Right lung (tissue), 5 donors: Measurements from ENCODE around the gene ABHD12B. TPM values are rescaled to one million over a fixed set of nuclear protein-coding genes. Genes with fewer than 3 reads are reported as not detected.
"Not testable (repeated sequence)": the region's sequence is repeated elsewhere in the genome, so short reads cannot be mapped to it uniquely, and the experiment has no call there.

Experiments
- DNase-seq, 2 donors: peaks; one replicate each; pipeline ENCODE4 v3.0.0-alpha.2; 2013
- polyA plus RNA-seq, 5 donors: library from polyadenylated mRNA; unstranded; fragments of 120-200 nt; gene quantifications; one replicate each; pipeline versions ENCODE4 v1.2.1 to v1.2.3, GENCODE V29; 2013; ENCODE audit warnings: inconsistent platforms in 1 of 5, low replicate concordance in 1 of 5; ENCODE audit not compliant: insufficient read length in 5 of 5, insufficient read depth in 1 of 5

ABHD12B gene
- polyA plus RNA-seq, 5 donors: 0.45 to 1.4 (median 0.67) TPM

- no peak for DNase-seq
These were observed 15.6 kb downstream of the ABHD12B start for GRCh38 chr14:50887476-50887875.

GRCh38 chr14:50892255-50892654 lies 20.4 kb downstream of the ABHD12B start:
- no peak for DNase-seq

DNA sequence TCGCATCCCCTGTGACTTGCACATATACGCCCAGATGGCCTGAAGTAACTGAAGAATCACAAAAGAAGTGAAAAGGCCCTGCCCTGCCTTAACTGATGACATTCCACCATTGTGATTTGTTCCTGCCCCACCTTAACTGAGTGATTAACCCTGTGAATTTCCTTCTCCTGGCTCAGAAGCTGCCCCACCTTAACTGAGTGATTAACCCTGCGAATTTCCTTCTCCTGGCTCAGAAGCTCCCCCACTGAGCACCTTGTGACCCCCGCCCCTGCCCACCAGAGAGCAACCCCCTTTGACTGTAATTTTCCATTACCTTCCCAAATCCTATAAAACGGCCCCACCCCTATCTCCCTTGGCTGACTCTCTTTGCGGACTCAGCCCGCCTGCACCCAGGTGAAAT lies 24.6 kb downstream of the ABHD12B start:
- DNase-seq: not testable (repeated sequence)

DNA sequence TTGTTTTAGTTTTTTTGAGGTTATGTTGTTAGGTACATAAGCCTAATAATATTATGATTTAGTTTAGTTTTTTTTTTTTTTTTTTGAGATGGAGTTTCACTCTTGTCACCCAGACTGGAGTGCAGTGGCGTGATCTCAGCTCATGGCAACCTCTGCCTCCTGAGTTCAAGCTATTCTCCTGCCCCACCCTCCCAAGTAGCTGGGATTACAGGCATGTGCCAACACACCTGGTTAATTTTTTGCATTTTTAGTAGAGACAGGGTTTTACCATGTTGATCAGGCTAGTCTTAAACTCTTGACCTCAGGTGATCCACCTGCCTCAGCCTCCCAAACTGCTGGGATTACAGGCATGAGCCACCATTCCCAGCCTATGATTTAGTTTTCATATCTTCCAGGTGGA lies 25.2 kb downstream of the ABHD12B start:
- DNase-seq: not testable (repeated sequence)

- DNase-seq: no peak
These were observed 25.9 kb downstream of the ABHD12B start for GRCh38 chr14:50897658-50898175.

GRCh38 chr14:50901361-50901760 lies 29.5 kb downstream of the ABHD12B start:
- no peak for DNase-seq

DNA sequence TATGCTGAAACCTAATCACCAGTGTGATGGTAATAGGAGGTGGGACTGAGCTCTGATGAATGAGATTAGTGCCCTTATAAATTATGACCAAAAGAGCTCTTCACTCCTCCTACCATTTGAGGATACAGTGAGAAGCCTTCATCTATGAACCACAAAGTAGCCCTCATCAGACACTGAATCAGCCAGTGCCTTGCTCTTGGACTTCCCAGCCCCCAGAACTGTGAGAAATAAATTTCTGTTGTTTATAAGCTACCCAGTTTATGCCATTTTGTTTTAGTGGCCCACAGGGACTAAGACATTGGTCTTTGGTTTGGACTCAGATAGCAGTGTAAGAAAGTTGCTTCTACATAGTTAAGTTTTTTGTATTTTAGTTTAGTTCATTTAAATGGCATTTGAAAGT lies 32.9 kb downstream of the ABHD12B start:
- DNase-seq: no peak

- DNase-seq: no peak
These were observed 34.6 kb downstream of the ABHD12B start for GRCh38 chr14:50906326-50907065.

DNA sequence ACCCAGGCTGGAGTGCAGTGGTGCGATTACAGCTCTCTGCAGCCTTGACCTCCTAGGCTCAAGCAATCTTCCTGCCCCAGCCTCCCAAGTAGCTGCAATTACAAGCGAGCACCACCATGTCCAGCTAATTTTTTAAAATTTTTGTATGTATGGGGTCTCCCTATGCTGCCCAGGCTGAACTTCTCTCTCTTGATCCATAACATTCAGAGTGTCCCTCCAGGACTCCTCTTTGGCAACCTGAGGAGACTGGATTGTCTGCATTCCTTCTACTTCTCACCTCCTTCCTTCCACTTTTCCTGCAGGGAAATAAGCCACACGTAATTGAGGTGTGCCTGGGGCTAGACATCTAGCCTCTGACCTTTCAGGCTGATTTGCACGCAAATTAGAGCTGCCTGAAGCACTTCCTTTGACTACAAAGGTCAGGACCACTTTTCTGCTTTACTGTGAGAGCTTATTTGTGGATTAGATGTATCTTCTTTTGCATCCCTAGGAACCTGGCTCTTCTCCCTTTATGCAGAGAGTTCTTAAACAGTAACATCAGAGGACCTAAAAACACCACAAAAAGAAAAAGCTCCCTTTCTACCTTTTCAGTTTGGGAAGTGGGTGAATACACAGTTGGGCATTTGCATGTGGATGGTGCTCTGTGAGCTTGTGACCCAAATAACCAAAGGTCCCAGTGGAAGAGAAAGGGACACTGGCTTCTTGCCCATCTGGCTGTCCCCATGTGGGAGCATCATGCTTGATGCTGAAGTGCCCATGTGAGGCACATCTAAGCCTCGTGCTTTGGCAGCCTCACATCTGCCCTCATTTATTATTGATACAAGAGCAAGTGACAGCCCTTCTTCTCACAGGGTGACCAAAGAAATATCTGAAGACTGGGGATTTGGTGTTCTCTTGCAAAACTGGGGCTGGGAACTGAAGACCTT lies 38.9 kb downstream of the ABHD12B start:
- DNase-seq: no peak

DNA sequence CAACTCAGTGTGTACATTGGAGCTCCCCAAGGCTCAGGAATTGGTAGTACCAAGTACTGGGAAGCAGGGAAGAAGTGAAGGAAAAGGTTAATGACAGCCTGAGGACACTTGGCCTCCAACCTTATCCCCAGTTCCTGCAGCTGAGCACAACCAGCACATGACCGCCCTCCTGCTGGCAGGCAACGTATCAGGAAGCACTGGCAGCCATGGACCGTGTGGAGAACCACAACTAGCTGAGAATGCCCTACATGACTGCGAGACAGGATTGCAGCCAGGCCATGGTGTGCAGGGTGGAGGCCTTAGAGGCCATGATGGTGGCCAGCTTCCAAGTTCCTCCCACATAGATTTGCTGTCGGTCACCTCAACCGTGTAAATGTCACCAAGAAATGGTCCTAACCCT lies 45.6 kb downstream of the ABHD12B start:
- DNase-seq: no peak

- DNase-seq: not testable (repeated sequence)
These were observed 47.7 kb downstream of the ABHD12B start for GRCh38 chr14:50919524-50919923.

DNA sequence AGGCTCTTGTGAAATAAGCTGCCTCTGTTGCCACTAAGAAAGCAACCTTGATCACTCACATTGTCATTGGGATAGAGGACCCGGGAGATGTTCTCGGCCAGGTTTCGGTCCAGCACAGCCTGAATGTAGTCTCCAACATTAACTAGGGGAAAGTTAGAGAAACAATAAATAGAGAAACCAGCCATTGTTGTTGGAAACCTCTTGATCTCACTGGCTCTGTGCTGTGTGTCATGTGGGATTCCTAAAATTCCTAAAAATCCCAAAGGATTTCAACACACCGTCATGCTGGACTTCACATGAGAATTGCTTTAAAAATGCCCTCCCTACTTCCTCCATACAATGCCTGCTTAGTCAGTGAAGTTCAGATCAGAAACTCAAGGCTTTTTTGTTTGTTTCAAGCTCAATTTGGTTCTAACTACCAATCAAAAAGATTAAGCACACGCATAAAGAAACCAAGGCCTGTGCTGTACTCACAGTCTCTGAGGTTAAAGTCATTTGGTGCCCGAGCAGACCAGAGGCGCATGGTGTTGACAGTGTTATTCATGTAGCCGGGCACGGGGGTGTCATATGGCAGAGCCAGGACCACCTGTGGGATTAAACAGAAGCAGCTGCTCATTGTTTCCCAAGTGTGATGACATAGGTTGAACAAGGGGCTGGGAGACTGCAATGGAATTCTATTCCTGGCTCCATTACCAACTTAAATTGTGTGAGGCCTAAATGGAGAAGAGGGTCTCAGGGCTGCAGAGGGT lies 48.8 kb downstream of the ABHD12B start:
- DNase-seq: no peak

DNA sequence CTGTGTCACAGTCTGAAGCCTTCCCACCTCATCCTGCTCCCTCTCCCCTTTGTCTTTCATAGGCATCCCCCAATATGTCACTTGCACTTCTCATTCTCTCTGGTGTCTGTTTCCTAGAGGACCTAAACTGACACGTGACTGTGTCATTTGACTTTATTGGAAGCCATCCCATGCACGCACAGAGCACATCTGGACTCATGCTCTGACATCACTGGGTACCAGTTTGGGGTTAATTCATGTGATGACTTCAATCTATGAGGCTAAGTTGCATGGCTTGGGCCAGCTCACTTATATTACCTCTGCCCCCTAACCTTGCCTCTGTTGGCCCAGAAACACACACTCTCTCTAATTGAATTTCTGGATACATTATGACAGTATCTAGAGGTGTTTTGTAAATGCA lies 51.0 kb downstream of the ABHD12B start:
- no peak for DNase-seq

GRCh38 chr14:50924236-50924635 lies 52.4 kb downstream of the ABHD12B start:
- DNase-seq: no peak

DNA sequence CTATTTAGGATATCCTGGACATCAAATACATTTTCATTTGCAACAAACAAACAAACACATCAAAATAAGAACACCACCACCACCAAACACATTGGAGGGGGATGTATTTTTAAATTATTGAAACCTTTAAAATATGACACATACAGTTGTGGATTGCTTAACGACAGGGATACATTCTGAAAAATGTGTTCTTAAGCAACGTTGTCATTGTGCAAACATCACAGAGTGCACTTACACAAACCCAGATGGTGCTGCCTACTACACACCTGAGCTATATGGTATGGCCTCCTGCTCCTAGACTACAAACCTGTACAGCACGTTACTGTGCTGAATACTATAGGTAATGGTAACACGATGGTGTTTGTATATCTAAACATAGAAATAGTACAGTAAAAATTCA lies 53.0 kb downstream of the ABHD12B start:
- DNase-seq: no peak

GRCh38 chr14:50926851-50927386 lies 55.1 kb downstream of the ABHD12B start:
- DNase-seq: no peak

GRCh38 chr14:50928002-50928635 lies 56.3 kb downstream of the ABHD12B start:
- no peak for DNase-seq

GRCh38 chr14:50929506-50929905 lies 57.7 kb downstream of the ABHD12B start:
- no peak for DNase-seq

GRCh38 chr14:50931559-50931958 lies 59.7 kb downstream of the ABHD12B start:
- DNase-seq: no peak

- no peak for DNase-seq
These were observed 60.3 kb downstream of the ABHD12B start for GRCh38 chr14:50932156-50932555.
